PC-9 (cell line): ENCODE results near the gene MSLN. TPM values are rescaled to one million over a fixed set of nuclear protein-coding genes. Genes with fewer than 3 reads are reported as not detected.
A peak's percentile ranks its signal among the peaks of the same experiment; 100 is the strongest.

Experiments used
- BruUV-seq: library from RNA; stranded (reverse); fragments of 400-500 nt; replicated peaks from 2 replicates; lab custom pipeline; 2021; lab: Mats Ljungman, UMichigan
- CTCF ChIA-PET: fragments of 300-600 bp; sonication (Branson Sonifier 250); formaldehyde crosslinking; loops from one replicate; lab custom pipeline; 2022; ENCODE audit warnings: antibody characterized with exemption; lab: Charles Lee
- POLR2A ChIA-PET: fragments of 300-600 bp; sonication (Branson Sonifier 250); formaldehyde crosslinking; loops from one replicate; lab custom pipeline; 2022; ENCODE audit warnings: antibody characterized with exemption; ENCODE audit not compliant: unreplicated experiment; lab: Charles Lee
- DNase-seq, 2 experiments: peaks; one replicate each; pipeline versions ENCODE4 v3.0.0 to v3.0.0-alpha.2; 2015 to 2022; ENCODE audit warnings: mixed read lengths in 1 of 2
- H2AFZ ChIP-seq: fragments of 200-600 bp; sonication (generic); 2 replicates; pipeline ENCODE4 v1.8.1; 2017; ENCODE audit warnings: antibody characterized with exemption
- H3F3A ChIP-seq: fragments of 200-600 bp; sonication (generic); 2 replicates; pipeline ENCODE4 v1.8.1; 2017; ENCODE audit warnings: antibody characterized with exemption, mild to moderate bottlenecking, low read depth; ENCODE audit not compliant: insufficient read depth
- H3K27ac ChIP-seq: fragments of 200-600 bp; sonication (generic); 2 replicates; pipeline ENCODE4 v1.6.1; 2016; ENCODE audit warnings: mixed run types
- H3K27me3 ChIP-seq: fragments of 200-600 bp; sonication (generic); 2 replicates; pipeline ENCODE4 v1.6.1; 2016; ENCODE audit warnings: low read depth, mixed run types; ENCODE audit not compliant: insufficient read depth
- H3K36me3 ChIP-seq: fragments of 200-600 bp; sonication (generic); 2 replicates; pipeline ENCODE4 v1.6.1; 2016; ENCODE audit warnings: low read depth, mixed run types
- H3K4me1 ChIP-seq: fragments of 200-600 bp; sonication (generic); replicated peaks from 2 replicates; pipeline ENCODE4 v1.6.1; 2016; ENCODE audit warnings: mixed run types; ENCODE audit not compliant: insufficient read depth
- H3K4me2 ChIP-seq: fragments of 200-600 bp; sonication (generic); 2 replicates; pipeline ENCODE4 v1.6.1; 2017; ENCODE audit warnings: mixed run types
- H3K4me3 ChIP-seq: fragments of 200-600 bp; sonication (generic); 2 replicates; pipeline ENCODE4 v1.6.1; 2016; ENCODE audit warnings: mixed run types
- H3K79me2 ChIP-seq: fragments of 200-600 bp; sonication (generic); 2 replicates; pipeline ENCODE4 v1.6.1; 2017; ENCODE audit warnings: low read depth, mixed run types
- H3K9me2 ChIP-seq: fragments of 200-600 bp; sonication (generic); 2 replicates; pipeline ENCODE4 v1.8.1; 2017; ENCODE audit warnings: mild to moderate bottlenecking; ENCODE audit not compliant: insufficient read depth
- H3K9me3 ChIP-seq: fragments of 200-600 bp; sonication (generic); 2 replicates; pipeline ENCODE4 v1.8.1; 2016; ENCODE audit warnings: low read depth; ENCODE audit not compliant: insufficient read depth
- H4K20me1 ChIP-seq: fragments of 200-600 bp; sonication (generic); 2 replicates; pipeline ENCODE4 v1.8.1; 2017; ENCODE audit not compliant: insufficient read depth
- EZH2 ChIP-seq: fragments of 200-600 bp; sonication (generic); IDR thresholded peaks from 2 replicates; pipeline ENCODE4 v1.8.0; 2017; ENCODE audit warnings: antibody characterized with exemption, low read depth
- intact Hi-C: fragments of 100-400 bp; cut with micrococcal nuclease; formaldehyde crosslinking; loops from one replicate; pipeline ENCODE4 v1.10.0; 2022; ENCODE audit not compliant: unreplicated experiment
- total RNA-seq: library from RNA; stranded (reverse); gene quantifications from 2 replicates; pipeline ENCODE4 v1.2.3, GENCODE V29; 2021
- TF ChIP-seq, protein P1 (sequence below): fragments of 200-600 bp; sonication (generic); conservative IDR thresholded peaks from 2 replicates; pipeline ENCODE4 v1.6.1; 2017; ENCODE audit warnings: mixed run types, antibody characterized with exemption, mild to moderate bottlenecking, moderate library complexity

MSLN gene
- total RNA-seq, 1 experiment from 2014 or later, result 59.9 TPM

DNA sequence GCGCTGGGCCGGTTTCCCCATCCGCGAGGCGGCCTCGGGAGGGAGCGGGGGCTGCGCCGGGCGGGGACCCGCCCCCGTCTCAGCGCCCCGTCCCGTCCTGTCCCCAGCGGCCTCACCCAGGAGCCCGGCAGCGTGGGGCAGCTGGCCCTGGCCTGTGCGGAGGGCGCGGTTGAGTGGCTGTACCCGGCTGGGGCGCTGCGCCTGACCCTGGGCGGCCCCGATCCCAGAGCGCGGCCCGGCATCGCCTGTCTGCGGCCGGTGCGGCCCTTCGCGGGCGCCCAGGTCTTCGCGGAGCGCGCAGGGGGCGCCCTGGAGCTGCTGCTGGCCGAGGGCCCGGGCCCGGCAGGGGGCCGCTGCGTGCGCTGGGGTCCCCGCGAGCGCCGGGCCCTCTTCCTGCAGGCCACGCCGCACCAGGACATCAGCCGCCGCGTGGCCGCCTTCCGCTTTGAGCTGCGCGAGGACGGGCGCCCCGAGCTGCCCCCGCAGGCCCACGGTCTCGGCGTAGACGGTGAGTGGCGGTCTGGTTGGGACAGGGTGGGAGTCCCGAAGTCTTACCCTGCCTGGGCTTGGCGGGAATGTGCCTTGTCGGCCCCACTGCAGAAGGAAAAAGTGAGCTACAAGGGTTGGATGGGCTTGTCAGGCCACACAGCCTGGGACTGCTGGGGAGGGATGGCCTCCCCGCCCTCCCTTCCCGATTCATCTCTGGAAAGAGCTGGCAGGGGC is 44.9 kb upstream of the MSLN start:
- peak overlapping the region; percentile 85 for H3K4me2 ChIP-seq
- intact Hi-C loops, result no loop called here
- peaks cover 12% of the 10 kb centered on the region; the same call in 1 of the 2 replicates for H4K20me1 ChIP-seq
- POLR2A ChIA-PET, result interaction anchor here (0.7 to 1.5 kb wide), 4 partner anchors 10 to 93 kb away, joined by 3 to 26 read pairs (median 14); partner anchors contain the start of genes CCDC78, CHTF18 and RPUSD1
- CTCF ChIA-PET, result interaction anchor here (0.6 kb wide), 2 partner anchors 43 to 581 kb away, joined by 3 read pairs; no protein-coding TSS in a partner anchor
- H3K4me3 ChIP-seq, result peak overlapping the region; percentile 81
- peaks cover 44% of the 10 kb centered on the region for H3F3A ChIP-seq
- H3K36me3 ChIP-seq, result no peaks in the 10 kb centered on the region
- 0 out of 2 replicates have a peak overlapping the region, but pooled peaks have one; percentile 33 for H2AFZ ChIP-seq
- peaks cover 55% of the 10 kb centered on the region for H3K4me1 ChIP-seq
- peak in 1 of 2 experiments; percentile 45 for DNase-seq
- H3K79me2 ChIP-seq, result peaks cover 4% of the 10 kb centered on the region; the same call in 1 of the 2 replicates
- H3K27me3 ChIP-seq, result peaks cover 7% of the 10 kb centered on the region; the same call in 1 of the 2 replicates
- no peaks in the 10 kb centered on the region for H3K9me3 ChIP-seq
- H3K9me2 ChIP-seq, result no peaks in the 10 kb centered on the region
- TF ChIP-seq, protein P1, sequence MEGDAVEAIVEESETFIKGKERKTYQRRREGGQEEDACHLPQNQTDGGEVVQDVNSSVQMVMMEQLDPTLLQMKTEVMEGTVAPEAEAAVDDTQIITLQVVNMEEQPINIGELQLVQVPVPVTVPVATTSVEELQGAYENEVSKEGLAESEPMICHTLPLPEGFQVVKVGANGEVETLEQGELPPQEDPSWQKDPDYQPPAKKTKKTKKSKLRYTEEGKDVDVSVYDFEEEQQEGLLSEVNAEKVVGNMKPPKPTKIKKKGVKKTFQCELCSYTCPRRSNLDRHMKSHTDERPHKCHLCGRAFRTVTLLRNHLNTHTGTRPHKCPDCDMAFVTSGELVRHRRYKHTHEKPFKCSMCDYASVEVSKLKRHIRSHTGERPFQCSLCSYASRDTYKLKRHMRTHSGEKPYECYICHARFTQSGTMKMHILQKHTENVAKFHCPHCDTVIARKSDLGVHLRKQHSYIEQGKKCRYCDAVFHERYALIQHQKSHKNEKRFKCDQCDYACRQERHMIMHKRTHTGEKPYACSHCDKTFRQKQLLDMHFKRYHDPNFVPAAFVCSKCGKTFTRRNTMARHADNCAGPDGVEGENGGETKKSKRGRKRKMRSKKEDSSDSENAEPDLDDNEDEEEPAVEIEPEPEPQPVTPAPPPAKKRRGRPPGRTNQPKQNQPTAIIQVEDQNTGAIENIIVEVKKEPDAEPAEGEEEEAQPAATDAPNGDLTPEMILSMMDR, result no peak; the same call in 1 of the 2 replicates
- no peak for TF ChIP-seq EZH2
- no TSS peak for BruUV-seq
- no peak overlapping the region for H3K27ac ChIP-seq

GRCh38 chr16:716200-716568 is 44.4 kb upstream of the MSLN start:
- Histone ChIP-seq H3K4me1 (peaks cover 53% of the 10 kb centered on the region), H3K9me2 (no peaks in the 10 kb centered on the region), H3K27ac (no peak overlapping the region), H3K27me3 (peaks cover 2% of the 10 kb centered on the region; the same call in 1 of the 2 replicates), H2AFZ (0 out of 2 replicates have a peak overlapping the region, but pooled peaks have one; percentile 33), H3K4me2 (peak overlapping the region; percentile 85), H3F3A (peaks cover 46% of the 10 kb centered on the region), H3K79me2 (peaks cover 4% of the 10 kb centered on the region; the same call in 1 of the 2 replicates), H3K36me3 (no peaks in the 10 kb centered on the region), H4K20me1 (peaks cover 12% of the 10 kb centered on the region; the same call in 1 of the 2 replicates), H3K4me3 (peak overlapping the region; percentile 81), H3K9me3 (no peaks in the 10 kb centered on the region)
- POLR2A ChIA-PET, result interaction anchor here (1.5 kb wide), 1 partner anchor 12 kb away, joined by 26 read pairs; no protein-coding TSS in a partner anchor
- DNase-seq, result peak; percentile 56
- BruUV-seq, result no TSS peak
- intact Hi-C loops, result no loop called here
- TF ChIP-seq, protein P1, result no peak
- no peak for TF ChIP-seq EZH2
- CTCF ChIA-PET, result interaction anchor here (0.6 kb wide), 2 partner anchors 43 to 581 kb away, joined by 3 read pairs; no protein-coding TSS in a partner anchor

DNA sequence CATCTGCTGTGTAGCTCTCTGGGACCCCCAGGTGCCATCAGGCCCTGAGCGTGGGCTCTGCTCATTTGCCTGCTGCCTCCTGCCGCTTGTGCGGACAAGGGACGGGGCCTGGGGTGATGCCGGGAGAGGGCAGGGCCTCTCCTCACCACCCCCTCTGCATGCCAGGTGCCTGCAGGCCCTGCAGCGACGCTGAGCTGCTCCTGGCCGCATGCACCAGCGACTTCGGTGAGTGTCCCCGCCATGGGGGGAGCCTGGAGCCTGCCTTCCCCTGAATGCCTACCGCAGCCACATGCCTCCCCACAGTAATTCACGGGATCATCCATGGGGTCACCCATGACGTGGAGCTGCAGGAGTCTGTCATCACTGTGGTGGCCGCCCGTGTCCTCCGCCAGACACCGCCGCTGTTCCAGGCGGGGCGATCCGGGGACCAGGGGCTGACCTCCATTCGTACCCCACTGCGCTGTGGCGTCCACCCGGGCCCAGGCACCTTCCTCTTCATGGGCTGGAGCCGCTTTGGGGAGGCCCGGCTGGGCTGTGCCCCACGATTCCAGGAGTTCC is 43.7 kb upstream of the MSLN start:
- H3K4me2 ChIP-seq, result peak overlapping the region; percentile 85
- H3K36me3 ChIP-seq, result no peaks in the 10 kb centered on the region
- no peak for DNase-seq
- H3K27me3 ChIP-seq, result no peaks in the 10 kb centered on the region
- H3K27ac ChIP-seq, result no peak overlapping the region
- peaks cover 6% of the 10 kb centered on the region for H3K79me2 ChIP-seq
- no peak for TF ChIP-seq EZH2
- TF ChIP-seq, protein P1, result no peak
- no peaks in the 10 kb centered on the region for H3K9me2 ChIP-seq
- ChIA-PET CTCF (no interaction called here), POLR2A (interaction anchor here (1.5 kb wide), 1 partner anchor 11 kb away, joined by 26 read pairs; no protein-coding TSS in a partner anchor)
- BruUV-seq, result no TSS peak
- intact Hi-C loops, result no loop called here
- peaks cover 51% of the 10 kb centered on the region for H3F3A ChIP-seq
- peak overlapping the region; percentile 81; the same call in 1 of the 2 replicates for H3K4me3 ChIP-seq
- no peak overlapping the region for H2AFZ ChIP-seq
- peaks cover 12% of the 10 kb centered on the region; the same call in 1 of the 2 replicates for H4K20me1 ChIP-seq
- peaks cover 50% of the 10 kb centered on the region for H3K4me1 ChIP-seq
- no peaks in the 10 kb centered on the region for H3K9me3 ChIP-seq
